ENCODE measurements around the gene LRRN2. TPM values are rescaled to one million over a fixed set of nuclear protein-coding genes. Genes with fewer than 3 reads are reported as not detected.

Gene LRRN2
- total and polyA plus RNA-seq, 2 of the 8 experiments (the other 6 are each of a cell fraction or from before 2014, with no cell fraction given) = 1.8 to 2.3 TPM

DNA sequence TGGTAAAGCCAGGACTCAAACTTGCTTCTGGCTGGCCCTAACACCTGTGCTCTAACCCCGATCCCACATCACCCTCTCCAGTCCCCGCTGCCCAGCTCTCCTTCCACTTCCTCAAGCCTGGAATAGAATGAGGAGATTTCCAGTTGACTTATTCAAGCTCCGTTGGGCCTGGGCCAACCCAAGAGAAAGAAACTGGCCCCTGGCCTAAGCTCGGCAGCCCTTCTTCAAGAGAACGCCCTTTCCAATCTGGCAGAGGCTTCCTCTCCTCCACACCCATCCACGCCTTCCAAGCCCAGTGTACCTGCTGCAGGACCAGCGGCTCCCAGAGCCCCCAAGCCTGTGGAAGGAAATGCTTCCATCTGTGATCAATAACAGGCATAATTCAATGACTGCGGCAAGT is 51.9 kb downstream of the LRRN2 start (continued):
- TF ChIP-seq SP1 (IDR thresholded peaks at IDR 0.05; ENCODE audit: low read depth, low read length) = no peak
- TF ChIP-seq TAF7 (optimal IDR thresholded peaks at IDR 0.05; ENCODE audit: borderline replicate concordance, low read depth, low read length) = no peak
- no peak for TF ChIP-seq TAF1 (IDR thresholded peaks at IDR 0.05; ENCODE audit: low read depth, low read length)
- TF ChIP-seq ZNF274 (IDR thresholded peaks at IDR 0.05; ENCODE audit: borderline replicate concordance, extremely low read depth, low read length) = no peak
- no peak for TF ChIP-seq EGR1 (IDR thresholded peaks at IDR 0.05; ENCODE audit: borderline replicate concordance, low read depth, low read length)
- no peak for TF ChIP-seq YY1 (IDR thresholded peaks at IDR 0.05; ENCODE audit: low read depth, low read length)
- TF ChIP-seq, protein P1, sequence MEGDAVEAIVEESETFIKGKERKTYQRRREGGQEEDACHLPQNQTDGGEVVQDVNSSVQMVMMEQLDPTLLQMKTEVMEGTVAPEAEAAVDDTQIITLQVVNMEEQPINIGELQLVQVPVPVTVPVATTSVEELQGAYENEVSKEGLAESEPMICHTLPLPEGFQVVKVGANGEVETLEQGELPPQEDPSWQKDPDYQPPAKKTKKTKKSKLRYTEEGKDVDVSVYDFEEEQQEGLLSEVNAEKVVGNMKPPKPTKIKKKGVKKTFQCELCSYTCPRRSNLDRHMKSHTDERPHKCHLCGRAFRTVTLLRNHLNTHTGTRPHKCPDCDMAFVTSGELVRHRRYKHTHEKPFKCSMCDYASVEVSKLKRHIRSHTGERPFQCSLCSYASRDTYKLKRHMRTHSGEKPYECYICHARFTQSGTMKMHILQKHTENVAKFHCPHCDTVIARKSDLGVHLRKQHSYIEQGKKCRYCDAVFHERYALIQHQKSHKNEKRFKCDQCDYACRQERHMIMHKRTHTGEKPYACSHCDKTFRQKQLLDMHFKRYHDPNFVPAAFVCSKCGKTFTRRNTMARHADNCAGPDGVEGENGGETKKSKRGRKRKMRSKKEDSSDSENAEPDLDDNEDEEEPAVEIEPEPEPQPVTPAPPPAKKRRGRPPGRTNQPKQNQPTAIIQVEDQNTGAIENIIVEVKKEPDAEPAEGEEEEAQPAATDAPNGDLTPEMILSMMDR (IDR thresholded peaks at IDR 0.05; ENCODE audit: control extremely low read depth in 1 of 3, insufficient read depth in 1 of 3, low read depth in 1 of 3, low read length in 3 of 3) = no peak
- TF ChIP-seq BACH1 (IDR thresholded peaks at IDR 0.05; ENCODE audit: low read length) = no peak
- TF ChIP-seq TBP (IDR thresholded peaks at IDR 0.05; ENCODE audit: low read depth, low read length) = no peak
- no peak for TF ChIP-seq KDM5A (IDR thresholded peaks at IDR 0.05; ENCODE audit: low read length)
